ENCODE data around the gene MCF2L.

The MCF2L gene

DNA sequence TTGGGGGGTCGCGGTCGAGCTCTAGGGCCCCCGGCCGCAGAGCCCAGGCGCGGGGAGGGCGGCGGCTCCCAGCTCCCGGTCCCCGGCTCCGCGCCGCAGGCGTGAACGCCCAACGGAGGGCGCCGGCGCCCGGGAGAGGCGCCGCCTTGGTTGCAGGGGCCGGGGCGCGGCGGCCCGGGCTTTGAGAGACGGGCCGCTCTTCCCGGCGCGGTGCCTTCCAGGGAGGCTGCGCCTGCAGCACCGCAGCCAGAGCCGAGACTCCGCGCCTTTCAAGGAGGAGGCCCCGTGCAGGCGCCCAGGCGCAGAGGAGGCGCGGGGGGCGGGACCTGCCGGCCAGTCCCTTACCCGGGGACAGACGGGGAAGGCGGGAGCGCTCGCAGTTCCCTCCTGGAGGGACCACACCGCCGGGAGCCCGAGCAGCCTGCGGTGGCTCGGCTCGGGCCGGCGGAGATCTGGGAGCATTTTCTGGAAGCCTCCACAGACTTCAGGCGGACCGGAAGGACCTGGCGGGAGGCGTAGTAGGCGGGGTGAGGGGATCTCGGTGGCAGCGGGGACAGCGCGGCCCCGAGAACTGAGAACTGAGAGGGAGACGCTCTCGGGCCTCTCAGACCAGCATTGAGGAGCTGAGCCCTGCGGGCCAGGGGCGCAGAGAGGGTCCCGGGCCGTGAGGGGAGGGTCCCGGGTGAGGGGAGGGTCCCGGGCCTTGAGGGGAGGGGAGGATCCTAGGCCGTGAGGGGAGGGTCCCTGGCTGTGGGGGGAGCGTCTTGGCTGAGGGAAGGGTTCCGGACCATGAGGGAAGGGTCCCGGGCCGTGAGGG is 25.5 kb upstream of the MCF2L start:
- no peak for DNase-seq (ENCODE audit: low read depth)

GRCh38 chr13:112947796-112948195 is 21.2 kb upstream of the MCF2L start:
- no peak for DNase-seq (ENCODE audit: low read depth)

DNA sequence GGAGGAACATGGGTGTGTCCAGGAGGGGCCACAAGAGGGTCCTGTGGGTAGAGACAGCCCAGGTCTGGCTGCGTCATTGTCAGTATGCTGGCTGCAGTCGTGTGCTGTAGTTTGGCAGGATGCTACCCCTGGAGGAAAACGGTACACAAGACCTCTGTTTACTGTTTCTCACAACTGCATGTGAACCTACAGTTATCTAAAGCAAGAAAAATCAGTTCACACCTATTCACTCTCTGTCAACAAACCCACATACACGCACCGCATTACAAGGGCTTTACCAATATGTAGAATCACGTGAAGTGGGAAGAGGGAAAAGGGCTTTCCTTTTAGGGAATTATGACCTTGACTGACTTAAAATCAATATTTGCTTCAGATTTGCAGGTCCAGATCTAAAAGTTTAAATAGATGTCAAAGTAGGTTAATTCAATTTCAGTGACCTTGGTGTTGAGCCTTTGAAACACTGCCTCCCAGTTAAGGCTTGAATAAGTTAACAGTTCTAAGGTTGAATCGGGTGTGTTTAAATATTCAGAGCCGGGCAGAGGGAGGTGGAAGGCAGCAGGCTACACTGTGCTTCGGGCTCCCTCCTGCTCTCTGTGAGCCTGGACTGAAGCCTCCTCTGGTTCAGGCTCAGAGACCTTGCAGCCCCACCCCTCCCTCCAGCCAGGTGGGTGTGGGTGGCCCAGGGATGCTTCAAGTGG is 17.2 kb upstream of the MCF2L start:
- no peak for DNase-seq (ENCODE audit: low read depth)

- no peak for DNase-seq (ENCODE audit: low read depth)
Observed at GRCh38 chr13:112952759-112953551, 16.1 kb upstream of the MCF2L start.

- no peak for DNase-seq (ENCODE audit: low read depth)
Observed at GRCh38 chr13:112953591-112954487, 15.2 kb upstream of the MCF2L start.

DNA sequence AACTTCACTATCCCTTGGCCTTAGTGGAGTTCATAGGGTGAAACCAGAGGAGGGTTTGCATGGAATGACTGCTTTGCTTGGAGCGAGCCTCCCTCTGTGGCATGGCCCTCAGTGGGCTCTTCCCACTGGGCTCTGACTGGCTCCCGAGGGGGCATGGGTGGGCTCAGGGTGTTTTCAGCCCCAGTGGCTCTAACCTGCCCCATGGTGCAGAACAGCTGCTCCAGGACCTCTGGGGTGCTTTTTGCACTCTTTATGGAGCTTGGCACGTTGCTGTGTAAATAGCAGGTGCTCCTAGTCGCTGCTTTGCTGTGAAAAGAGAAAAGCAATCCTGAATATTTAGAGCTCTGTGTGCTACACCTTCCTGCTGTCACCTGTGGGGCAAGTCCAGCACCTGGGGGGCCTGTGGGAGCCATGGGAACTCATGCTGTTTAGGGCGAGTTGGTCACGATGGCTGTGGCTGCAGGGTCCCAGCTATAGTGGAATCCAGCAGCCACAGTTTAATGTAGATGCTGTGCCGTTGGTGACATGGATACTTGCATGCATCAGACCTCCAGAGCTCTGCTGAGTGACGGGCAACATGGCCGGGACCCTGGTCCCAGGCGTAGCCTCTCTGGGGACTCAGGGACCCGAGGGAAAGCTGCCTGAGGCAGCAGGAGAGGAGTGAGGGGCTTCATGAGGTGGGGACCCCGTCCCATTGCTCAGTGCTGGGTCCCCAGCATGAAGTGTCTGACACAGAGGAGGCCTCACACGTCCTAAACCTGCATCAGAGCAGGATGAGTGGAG is 14.3 kb upstream of the MCF2L start:
- DNase-seq (ENCODE audit: low read depth) = no peak

DNA sequence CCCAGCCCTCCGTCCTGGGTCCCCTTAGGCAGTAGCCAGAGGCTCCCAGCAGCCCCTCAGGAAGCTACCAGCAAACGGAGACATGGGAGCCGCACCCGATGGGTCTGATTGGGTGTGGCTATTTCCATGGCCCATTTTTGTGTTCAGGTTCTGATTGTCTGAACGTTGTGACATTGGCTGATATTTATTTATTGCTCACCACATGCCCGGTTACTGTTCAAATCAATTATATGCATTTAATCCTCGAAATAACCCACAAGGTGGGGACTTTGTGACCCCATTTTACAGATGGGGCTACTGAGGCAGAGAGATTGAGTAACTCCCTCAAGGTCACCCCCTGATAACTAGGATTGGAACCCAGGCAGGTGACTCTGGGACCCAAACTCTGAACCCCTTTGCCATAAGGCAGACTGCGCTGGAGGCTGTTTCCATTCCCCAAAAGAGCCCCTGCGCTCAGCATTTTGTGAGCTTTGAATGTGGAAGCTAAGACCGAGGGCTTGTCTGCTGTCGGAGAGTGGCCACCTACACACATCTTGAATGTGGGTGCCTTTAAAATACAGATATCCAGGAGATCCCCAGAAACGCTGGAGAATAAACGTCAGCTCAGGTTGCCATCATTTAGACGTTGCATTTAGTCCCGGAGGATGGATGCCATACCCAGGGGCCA is 13.6 kb upstream of the MCF2L start:
- no peak for DNase-seq (ENCODE audit: low read depth)

DNA sequence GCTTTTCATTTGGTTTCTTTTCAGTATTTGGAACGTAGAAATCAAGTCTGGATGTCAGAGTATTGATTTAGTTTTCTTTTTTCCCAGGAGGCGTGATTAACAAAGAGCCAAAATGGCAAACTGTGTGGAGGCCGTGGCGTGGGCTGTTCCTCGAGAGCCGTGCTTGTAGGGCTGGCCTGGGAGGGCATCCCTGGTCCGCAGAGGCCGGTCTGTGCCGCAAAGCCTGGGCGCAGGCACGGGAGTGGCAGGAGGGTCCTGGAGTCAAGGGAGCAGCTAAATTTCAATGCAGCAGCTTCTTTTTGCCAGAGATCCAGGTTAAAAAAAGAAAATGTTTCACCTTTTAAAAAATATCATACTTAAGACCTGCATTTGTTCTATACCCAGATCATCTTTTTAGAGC is 13.1 kb upstream of the MCF2L start:
- no peak for DNase-seq (ENCODE audit: low read depth)

DNA sequence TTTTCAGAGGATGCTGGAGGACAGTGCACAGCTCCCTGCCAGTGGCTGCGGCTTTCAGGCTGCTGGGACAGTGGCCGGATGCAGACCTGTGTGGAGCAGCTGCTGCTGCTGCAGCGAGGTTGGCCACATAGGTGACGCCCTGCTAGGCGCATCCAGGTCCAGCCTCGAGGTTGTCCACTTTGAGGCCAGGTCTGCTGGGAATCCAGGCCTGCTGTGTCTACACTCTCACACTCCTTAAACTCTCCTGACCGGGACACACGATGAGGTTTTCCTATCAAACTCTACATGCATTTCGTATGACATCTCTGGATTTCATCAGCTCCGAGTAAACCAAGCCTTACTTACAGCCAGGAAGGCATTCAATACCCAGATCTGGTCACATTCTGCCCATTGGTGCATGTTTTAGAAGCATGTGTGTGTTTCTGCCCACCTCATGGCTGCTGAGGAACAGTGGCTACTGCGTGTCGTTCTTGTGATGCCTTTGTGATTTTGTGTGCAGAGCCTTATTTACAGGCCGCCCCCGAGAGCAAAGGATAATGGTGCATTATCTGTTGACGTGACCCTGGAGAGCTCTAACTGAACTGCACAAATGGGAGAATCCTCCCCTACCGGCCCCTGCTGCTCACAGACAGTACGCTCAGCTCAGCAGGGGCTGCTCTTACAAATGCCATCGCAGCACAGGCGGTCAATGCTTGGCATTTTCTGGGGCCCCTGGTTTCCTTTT is 12.3 kb upstream of the MCF2L start:
- no peak for DNase-seq (ENCODE audit: low read depth)

DNA sequence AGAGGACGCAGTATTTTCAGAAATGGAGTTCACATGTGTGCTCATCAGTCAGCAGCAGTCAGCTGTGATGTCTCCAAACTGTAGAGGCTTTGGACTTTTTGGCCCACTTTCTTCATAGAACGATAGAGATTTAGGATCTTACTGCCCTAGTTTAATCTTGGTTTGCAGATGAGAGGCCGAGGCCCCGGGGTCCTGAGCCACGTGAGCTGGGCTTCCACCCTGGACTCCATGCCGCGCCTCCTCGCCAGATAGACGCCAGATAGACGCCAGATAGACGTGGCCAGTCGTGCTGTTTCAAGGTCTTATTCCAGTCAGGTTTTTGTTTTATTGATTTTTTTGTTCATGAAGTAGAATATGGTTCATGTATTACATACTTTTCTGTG is 11.7 kb upstream of the MCF2L start:
- no peak for DNase-seq (ENCODE audit: low read depth)

DNA sequence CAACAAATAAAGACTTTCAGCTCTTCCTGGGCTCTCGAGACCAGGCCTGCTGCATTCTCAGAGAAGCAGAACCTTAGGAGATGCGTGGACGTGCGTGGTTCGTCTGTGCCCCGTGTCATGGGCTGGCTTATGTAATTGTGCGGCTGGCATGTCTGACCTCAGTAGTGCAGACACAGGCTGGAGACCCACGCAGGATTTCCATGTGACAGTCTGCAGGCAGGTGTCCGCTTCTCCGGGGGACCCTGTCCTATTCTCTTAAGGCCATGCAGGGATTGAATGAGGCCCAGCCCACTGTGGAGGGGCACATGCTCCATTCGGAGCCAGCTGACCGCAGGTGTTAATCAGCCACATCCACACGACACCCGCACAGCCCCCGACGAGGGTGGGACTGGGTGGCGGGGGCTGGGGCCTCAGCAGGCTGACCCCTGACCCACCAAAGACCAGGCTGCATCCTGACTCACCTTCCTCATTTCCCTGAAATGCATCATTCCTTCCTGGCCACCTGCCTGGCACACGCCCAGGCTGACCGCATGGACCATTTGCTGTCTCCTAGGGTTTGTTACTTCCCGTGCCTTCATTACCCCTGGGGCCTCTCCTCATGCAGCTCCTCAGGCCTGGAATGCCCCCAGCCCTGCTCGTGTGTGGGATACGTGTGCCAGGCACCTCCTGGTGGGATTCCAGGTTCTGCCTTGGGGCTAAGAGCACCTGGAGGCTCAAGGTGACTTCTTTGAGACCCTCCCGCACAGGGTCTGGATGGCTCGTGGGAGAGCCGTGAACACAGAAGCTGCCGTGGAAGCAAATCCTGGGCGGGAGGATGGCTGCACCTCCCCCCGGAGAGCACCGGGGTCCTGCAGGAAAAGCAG is 10.7 kb upstream of the MCF2L start:
- no peak for DNase-seq (ENCODE audit: low read depth)

DNA sequence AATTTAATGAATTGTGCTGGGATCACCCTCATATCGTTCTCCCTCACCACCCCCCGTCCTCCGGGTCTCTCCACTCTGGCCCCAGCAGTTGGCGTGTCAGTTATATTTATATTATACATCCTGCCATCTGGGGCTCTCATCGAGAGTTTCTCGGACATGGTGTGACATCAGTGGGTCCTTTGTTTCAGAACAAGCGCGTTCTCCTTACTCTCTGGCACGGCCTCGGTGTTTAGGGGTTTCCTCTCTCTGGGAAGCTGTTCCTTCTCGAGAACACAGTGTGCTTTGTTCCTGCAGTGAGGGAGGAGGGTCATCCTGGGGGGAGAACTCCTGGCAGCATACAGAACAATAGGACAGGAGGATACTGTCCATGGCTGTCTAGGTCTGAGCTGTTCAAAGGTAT is 9.8 kb upstream of the MCF2L start:
- DNase-seq (ENCODE audit: low read depth) = no peak

GRCh38 chr13:112959701-112960542 is 9.1 kb upstream of the MCF2L start:
- no peak for DNase-seq (ENCODE audit: low read depth)

DNA sequence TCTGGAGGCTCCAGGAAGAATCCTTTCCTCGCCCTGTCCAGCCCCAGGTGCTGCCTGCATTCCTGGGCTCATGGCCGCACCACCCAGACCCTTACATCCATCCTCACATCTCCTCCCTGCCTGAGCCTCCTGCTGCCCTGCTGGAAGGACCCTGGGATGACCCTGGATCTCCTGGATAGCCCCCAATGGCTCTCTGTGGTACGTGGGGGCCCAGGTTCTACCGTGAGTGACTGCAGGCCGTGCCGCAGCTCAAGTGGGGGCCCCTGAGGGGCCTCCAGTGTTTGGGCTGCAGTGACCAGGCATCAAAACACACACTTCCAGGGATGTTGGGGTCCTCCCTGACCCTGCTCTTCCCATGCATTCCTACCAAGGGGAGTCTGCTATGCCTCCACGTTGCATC is 8.3 kb upstream of the MCF2L start:
- DNase-seq (ENCODE audit: low read depth) = no peak

DNA sequence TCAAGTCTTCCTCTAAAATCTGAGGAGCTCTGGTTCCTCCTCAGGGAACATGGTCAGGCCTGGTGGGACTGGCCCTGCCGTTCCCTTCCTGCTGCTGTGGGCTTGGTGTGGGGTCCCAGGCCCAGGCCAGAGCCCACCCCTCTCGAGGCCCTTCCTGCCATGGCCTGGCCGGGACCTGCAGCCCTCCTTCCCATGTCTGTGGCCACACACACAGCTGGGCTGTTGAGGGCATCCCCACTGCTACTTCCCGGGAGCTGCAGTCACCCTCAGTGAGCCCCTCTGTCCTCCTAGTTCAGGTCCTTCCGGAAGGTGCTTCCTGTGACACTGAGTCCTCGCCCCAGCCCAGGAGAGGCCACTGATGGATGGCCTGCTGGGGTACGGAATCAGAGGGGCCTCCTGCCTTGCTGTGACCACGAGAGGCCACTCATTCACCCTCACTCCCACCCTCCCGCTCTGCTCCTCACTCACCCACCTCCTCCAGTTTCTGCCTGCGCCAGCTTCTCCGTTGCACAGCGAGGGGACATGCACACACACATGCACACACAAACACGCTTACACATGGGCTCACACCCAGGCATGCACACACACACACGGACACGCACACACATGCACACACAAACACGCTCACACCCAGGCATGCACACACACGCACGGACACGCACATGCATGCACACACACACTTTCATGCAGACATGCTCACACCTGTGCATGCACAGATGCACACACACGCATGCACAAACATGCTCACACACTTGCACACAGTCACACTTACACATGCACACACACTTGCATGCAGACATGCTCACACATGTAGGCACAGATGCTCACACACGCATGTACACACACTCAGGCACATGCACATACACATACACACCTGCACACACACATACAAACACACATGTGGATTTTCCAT is 7.3 kb upstream of the MCF2L start:
- DNase-seq (ENCODE audit: low read depth) = no peak

DNA sequence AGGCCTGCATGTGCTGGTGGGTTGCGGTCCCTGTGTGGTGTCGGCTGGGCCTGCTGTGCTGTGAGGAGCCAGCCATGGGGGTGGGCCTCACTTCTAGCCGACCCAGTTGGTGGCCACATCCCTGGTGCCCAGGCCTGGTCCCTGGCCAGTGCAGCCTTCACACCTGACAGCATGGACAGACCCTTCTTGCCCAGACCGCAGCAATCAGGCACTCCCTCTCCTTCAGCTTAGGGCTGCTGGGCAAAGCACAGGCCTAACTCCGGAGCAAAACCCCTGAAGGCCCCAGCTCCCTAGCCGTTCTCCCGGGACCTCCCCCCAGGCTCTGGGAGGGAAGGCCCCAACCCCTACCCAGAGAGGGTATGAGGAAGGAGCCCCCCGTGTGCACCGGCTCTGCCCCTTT is 6.6 kb upstream of the MCF2L start:
- DNase-seq (ENCODE audit: low read depth) = no peak

Data from non-pigmented ciliary epithelial cell (primary cell).